HG03175 (cell line): Measurements from ENCODE around the gene DNHD1.

Experiments used
- ATAC-seq: cut with Tn5 transposase; IDR thresholded peaks from one replicate; pipeline ENCODE4 v1.9.1; 2021; ENCODE audit warnings: mild to moderate bottlenecking, moderate library complexity; ENCODE audit not compliant: unreplicated experiment

The DNHD1 gene

DNA sequence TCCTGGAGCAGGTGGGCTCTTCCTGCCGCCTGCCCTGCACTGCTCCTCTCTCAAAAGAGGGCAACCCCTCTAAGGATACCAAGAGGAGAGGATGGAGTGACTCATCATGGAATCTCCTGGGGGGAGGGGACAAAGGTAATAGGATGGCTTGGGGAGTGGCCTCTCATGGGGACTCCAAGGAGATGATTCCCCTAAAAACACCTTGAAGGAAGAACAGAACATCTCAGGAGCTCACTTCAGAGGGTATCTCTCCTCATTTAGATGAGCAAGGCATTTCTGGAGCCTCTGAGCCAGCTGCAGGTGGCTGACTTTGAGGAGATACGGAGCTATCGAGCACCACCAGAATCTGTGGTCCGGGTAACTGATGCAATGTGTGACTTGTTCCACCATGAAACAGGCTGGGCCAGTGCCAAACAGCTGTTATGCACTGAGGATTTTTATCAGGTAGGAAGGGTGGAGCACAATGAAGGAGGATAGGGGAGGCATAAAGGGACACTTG lies 66.1 kb downstream of the DNHD1 start:
- ATAC-seq, result no peak

- ATAC-seq, result no peak
Measured at GRCh38 chr11:6563667-6564066, 66.6 kb downstream of the DNHD1 start.

DNA sequence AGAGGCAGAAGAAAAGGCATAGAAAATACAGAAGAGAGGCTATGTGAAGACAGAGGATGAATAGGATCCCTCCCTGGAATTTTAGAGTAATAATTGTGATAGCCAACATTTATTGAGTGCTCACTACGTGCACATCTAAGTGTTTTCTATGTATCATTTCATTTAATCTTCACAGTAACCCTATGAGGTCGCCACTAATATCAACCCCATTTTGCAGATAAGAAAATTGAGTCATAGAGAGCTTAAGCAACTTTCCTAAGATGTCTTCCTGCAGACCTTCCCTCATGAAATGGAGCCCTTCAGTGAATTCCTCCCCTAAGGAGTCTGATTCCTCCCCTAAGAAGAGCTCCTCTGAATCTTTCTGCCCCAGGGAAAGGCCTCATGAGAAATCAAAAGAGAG lies 68.2 kb downstream of the DNHD1 start:
- ATAC-seq, result no peak

DNA sequence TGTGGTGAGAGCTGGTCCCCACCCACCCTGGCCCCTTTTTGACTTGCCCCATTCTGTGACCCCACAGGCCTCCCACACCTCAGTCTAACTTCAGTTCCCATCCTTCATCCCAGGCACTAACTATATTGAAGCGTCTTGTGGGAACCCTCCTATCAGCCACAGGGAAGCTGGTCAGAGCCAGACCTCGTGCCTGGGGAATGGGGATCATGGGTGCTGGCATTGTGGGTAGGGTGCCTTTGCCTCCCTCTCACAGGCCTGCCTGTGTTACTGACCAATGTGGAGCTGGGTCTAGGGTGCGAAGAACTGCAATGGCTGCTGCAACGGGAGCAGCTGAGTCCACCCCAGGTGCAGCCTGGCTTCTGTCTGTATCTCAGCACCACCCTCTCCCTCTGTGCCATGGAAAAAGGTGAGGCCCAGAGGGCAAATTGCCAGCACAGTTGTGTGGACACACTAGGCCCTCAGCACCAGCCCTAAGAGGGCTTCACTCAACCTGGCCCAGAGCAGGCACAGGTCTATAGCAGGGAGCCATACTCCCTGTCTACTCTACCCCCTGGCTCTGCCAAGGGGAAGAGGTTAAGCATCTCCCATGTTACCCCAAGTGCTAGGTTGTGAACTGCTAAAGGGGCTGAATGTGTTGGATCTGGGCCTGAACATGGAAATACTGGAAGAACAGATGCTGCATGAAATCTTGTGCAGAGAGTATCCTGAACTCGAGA lies 69.1 kb downstream of the DNHD1 start:
- ATAC-seq, result no peak

DNA sequence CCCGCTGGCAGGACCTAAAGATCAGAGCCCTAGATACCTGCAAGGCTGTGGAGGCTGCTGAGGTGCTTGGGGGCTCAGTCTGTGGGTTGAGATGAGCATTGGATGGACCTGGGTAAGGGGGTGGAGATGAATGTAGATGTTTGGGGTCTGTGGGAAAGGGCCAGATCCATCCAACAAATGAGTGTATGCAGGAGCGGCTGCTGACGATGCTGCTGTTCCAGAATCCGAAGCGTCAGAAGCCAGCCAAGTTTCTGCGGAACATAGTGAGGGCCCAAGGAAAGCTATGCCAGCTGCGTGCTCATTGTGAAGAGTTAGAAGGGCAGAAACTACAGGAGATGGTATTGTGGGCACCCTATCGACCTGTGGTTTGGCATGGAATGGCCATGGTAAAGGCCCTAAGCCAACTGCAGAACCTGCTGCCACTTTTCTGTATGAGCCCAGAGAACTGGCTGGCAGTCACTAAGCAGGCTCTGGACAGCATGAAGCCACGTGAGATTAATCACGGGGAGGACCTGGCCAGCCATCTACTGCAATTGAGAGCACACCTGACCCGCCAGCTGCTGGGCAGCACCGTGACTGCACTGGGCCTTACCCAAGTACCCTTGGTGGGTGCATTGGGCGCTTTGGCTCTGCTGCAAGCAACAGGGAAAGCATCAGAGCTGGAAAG lies 69.8 kb downstream of the DNHD1 start:
- no peak for ATAC-seq

DNA sequence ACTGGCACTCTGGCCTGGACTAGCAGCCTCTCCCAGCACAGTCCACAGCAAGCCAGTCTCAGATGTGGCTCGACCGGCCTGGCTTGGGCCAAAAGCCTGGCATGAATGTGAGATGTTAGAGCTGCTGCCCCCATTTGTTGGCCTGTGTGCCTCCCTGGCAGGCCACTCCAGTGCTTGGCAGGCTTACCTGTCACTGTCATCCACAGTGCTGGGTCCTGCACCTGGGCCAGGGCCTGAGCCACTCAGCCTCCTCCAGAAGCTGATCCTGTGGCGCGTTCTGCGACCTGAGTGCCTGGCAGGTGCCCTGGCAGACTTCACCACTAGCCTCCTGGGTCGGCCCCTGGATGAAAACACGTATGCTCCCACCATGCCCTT lies 70.3 kb downstream of the DNHD1 start:
- ATAC-seq, result no peak

DNA sequence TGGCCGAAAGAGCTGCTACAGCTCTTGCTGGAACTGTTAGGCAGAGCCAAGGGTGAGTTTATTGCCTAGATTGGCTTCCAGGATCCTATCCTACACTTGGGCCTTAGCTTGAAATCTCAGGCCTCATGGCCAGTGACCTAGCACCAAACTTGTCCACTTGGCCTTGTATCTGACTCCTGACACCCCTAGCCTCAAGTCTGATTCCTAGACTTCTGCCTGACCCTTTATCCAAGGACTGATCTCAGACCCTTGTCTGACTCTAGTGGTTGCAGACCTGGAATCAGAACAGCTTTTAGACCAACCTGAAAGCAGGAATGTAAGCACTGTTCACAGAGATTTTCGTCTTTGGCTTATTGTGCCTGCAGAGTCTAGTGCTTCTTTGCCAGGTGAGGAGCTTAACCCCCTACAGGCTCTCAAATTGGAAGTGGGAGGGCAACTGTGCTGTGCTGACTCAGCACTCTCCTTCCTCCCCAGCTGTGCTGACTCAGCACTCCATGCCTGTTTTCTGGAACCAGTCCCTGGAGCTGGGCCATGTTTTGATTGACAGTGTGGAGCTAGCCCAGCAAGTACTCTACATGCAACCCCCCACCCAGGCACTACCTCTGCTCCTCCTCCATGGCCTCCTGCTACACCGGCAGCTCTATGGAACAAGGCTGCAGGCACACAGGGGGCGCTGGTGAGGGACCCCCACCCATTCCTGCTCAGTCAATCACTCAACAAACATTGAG lies 71.3 kb downstream of the DNHD1 start:
- no peak for ATAC-seq

DNA sequence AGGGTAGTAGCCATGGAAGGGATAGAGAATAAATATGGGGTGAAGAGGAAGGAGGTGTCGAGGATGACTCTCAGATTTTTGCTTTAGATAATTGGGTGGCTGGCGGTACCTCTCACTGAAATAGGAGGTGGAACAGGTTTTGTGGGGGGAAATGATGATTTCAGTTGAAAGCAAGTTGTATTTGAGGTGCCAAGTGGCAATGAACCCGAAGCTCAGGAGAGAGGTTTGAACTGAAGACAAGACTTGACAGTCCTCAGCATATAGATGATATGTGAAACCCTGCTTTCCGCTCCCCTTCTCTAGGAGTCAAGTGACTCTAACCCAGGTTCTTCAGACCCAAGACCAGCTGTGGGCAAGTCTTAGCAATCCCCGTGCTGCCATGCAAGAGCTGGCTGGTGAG lies 72.6 kb downstream of the DNHD1 start:
- no peak for ATAC-seq

GRCh38 chr11:6570691-6571427 lies 73.8 kb downstream of the DNHD1 start:
- no peak for ATAC-seq

DNA sequence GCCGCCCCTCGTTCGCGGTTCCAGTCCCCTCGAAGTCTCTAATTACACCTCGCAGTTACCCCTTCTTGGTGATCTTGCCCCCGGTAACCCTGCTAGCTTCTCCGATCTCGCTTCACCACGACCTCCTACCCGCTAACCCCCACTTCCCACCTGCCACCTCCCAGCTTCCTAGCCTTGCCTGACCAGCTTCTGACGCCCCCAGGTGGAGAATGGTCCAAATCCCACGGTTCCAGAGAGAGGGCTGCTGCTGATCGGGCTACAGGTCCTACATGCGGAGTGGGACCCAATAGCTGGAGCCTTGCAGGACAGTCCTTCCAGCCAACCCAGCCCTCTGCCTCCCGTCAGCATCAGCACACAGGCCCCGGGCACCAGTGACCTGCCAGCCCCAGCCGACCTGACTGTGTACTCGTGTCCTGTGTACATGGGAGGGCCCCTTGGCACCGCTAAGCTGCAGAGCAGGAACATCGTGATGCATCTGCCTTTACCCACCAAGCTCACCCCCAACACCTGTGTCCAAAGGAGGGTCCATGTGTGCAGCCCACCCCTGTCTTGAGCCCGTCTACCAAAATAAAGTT lies 74.4 kb downstream of the DNHD1 start:
- ATAC-seq, result no peak

DNA sequence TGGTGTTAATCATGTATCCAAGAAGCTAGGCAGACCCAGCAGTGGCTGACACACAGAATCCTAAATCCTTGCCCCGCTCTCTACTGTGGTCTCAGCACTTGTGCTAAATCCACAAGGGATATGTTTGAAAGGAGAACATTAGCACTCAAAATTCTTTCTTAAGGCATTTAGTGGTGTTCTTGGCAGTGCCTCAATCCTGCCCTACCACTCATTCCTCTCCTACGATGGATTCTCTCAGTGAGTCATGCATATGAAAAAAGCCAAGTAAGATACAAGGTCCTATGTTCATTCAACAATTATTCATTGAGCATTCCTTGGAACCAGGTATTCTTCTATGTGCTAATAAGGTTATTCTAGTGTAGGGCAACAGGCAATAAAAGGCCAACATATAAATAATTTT lies 75.1 kb downstream of the DNHD1 start:
- no peak for ATAC-seq

GRCh38 chr11:6574816-6575715 lies 78.0 kb downstream of the DNHD1 start:
- ATAC-seq, result no peak

GRCh38 chr11:6576471-6577373 lies 79.6 kb downstream of the DNHD1 start:
- ATAC-seq, result no peak

DNA sequence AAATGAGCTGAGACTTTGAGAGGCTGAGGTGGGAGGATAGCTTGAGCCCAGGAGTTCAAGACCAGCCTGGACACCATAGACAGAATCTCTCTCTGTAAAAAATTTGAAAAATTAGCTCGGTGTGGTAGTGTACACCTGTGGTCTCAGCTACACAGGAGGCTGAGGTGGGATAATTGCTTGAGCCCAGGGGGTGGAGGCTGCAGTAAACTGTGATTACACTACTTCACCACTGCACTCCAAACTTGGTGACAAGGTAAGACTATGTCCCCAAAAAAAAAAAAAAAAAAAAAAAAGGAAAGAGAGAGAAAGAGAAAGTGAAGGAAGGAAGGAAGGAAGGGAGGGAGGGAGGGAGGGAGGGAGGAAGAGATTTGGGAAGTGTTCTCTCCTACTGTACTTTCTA lies 81.1 kb downstream of the DNHD1 start:
- no peak for ATAC-seq

- ATAC-seq, result no peak
Measured at GRCh38 chr11:6579681-6580080, 82.6 kb downstream of the DNHD1 start.

DNA sequence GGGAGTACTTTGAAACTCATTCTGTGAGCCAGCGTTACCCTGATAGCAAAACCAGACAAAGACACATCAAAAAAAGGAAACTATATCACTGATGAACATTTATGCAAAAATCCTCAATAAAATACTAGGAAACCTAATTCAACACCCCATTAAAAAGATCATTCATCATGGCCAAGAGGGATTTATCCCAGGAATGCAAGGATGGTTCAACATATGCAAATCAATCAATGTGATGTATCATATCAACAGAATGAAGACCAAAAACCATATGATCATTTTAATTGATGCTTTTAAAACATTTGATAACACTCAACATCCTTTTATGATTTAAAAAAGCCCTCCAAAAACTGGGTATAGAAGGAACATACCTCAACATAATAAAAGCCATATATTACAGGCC lies 86.5 kb downstream of the DNHD1 start:
- no peak for ATAC-seq

GRCh38 chr11:6584528-6584927 lies 87.4 kb downstream of the DNHD1 start:
- ATAC-seq, result no peak

DNA sequence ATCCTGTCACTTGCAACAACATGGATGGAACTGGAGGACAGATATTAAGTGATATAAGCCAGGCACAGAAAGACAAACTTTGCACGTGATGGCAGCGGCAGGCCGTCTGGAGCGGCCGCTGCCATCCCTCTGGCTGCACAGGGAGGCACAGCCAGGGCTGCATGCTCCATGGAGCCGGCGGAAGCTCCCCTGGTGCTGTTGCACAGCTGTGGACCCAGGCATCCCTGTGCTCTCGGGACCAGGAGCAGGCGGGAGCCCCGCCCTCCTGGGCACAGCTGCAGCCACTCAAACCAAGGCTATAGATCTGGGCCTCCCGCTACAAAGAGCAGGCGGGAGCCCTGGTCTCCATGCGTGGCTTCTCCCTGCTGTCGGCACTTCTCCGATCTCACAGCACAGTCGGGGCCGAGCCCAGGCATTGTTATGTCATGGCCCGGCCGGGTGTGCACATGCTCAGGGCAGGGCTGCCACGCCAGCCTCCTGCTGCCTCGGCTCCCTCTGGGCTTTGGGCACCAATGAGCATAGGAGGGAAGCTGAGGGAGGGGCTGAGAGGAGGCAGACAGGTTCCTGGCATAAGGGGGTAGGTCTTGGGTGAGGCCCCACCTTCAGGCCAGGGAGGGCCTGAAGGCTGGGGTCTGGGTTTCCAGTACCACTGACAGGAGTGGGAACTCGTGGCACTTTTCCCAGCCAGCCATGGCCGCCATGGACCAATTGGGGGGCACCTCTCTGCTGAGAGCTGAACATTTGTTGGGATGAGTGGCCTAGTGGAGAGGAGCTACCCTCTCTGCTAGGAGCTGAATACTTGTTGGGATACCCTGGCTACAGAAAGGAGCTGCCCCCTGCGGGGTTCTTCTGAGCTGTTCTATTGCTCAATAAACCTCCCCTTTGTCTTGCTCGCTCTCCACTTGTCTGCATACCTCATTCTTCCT lies 89.6 kb downstream of the DNHD1 start:
- no peak for ATAC-seq
